ENCODE results near the gene TBCCD1. TPM values are rescaled to one million over a fixed set of nuclear protein-coding genes. Genes with fewer than 3 reads are reported as not detected.

The TBCCD1 gene
- total RNA-seq, 4 donors from 2014 or later = 10.0 to 18.9 (median 16.1) TPM

DNA sequence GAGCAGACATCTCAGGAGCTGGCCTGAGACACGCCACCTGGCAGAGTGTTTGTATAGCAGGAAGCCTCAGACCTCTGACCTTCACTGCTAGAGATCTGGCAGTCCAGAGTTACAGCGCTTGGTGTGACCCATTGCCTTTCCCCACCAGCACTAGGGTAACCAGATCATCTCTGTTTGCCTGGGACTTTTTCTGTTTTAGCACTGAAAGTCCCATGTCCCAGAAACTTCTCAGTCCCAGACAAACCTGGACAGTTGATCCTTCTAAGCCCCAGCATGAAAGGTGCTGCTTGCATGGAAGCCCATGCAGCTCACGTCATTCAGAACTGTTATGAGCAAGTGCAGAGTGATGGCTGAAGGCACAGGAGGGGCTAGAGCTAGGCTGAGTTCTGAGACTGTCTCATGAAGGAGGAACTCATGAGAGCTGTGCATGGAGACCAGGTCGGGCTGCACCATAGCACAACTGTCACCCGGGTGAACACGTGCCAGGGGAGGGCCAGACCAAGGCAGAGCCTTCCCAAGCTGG, 27.5 kb upstream of the TBCCD1 start:
- ATAC-seq (ENCODE audit: low FRiP score) = no peak
- TF ChIP-seq CTCF (IDR thresholded peaks at IDR 0.05) = no peak
- no peak for DNase-seq (ENCODE audit: low spot score)

GRCh38 chr3:186593862-186594261, 26.7 kb upstream of the TBCCD1 start:
- no peak for DNase-seq (ENCODE audit: low spot score)
- no peak for TF ChIP-seq CTCF (IDR thresholded peaks at IDR 0.05)
- no peak for ATAC-seq (ENCODE audit: low FRiP score)

DNA sequence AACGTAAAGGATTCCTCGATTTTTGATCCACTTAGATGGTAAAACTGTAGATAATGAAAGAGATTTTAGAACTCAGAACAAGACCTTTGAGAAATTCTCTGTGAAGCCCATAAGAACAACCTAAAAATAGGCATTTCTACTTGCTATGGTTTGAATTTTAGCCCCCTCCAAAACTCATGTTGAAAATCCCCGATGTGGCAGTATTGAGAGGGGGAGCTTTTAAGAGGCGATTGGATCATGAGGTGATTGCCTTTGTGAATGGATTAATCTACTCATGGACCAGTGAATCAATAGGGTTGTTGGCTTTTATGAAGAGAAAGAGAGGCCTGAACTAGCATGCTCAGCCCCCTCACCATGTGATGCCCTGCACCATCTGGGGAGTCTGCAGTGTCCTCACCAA, 25.5 kb upstream of the TBCCD1 start:
- ATAC-seq (ENCODE audit: low FRiP score) (no peak), DNase-seq (ENCODE audit: low spot score) (no peak)
- no peak for TF ChIP-seq CTCF (IDR thresholded peaks at IDR 0.05)

- no peak for TF ChIP-seq CTCF (IDR thresholded peaks at IDR 0.05)
- DNase-seq (ENCODE audit: low spot score) (no peak), ATAC-seq (ENCODE audit: low FRiP score) (no peak)
Observed at GRCh38 chr3:186590580-186591295, 23.6 kb upstream of the TBCCD1 start.

GRCh38 chr3:186589856-186590579, 22.9 kb upstream of the TBCCD1 start:
- TF ChIP-seq CTCF (IDR thresholded peaks at IDR 0.05) = no peak
- DNase-seq (ENCODE audit: low spot score) = no peak
- ATAC-seq (ENCODE audit: low FRiP score) = peak; percentile 69

DNA sequence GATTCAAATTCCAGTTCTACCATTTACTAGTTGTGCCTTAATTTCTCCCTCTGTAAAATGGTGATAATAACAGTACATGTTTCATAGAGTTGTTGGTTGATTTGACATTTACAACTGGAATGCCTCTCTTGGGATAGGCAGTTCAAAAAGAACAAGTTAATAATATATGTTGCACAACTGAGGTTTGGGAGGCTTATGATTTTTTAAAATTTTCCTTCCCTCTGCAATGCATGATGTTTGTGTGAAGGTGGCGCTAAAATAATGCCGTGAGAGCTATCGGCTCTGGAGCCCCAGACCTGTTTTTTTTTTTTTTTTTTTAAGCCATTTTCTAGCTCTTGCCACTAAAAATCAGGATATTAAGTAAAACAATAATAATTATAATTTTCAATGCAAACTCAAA, 22.0 kb upstream of the TBCCD1 start:
- no peak for TF ChIP-seq CTCF (IDR thresholded peaks at IDR 0.05)
- peak; percentile 5 for ATAC-seq (ENCODE audit: low FRiP score)
- no peak for DNase-seq (ENCODE audit: low spot score)
